ENCODE measurements around the gene CASTOR2. TPM values are rescaled to one million over a fixed set of nuclear protein-coding genes. Genes with fewer than 3 reads are reported as not detected.
"Not testable (repeated sequence)": the region's sequence is repeated elsewhere in the genome, so short reads cannot be mapped to it uniquely, and the experiment has no call there.

CASTOR2 gene
- total RNA-seq = 10 to 100 TPM in 3 of 4 donors, 1 to 10 TPM in 1; 6.6 to 36.8 (median 23.2) TPM

DNA sequence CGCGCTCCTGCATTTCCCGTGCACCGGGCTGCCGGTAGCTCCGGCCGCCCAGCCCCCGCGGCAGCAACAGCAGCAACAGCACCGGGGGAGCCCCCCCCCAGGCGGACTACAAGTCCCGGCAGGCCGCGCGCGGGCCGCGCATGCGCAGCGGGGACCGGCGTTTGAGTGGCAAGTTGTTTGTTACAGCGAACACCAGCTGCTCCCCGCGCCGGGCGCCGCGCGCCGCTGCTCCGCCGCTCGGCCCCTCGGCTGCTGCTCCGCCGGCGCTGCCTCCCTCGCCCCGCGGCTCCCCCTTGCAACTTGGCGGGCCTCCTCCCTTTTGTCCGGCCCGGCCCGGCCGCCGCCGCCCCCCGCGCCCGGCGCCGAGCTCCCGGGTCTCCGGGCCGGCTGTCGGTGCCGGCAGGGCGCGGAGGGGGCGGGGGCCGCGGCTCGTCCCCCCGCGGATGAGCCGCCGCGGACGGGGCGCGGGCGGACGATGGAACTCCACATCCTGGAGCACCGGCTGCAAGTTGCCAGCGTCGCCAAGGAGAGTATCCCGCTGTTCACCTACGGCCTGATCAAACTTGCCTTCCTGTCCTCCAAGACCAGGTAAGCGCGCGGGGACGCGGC, at the start of gene CASTOR2:
Gene CASTOR2 (plus strand): TSS at position 195 of the 609 bp plus-strand sequence. CDS start 281 bp downstream, at position 476.
- peak in 2 of 3 donors; percentile 48 to 80 for DNase-seq
- not testable (repeated sequence) for H3K27ac ChIP-seq, H3K27me3 ChIP-seq, H3K36me3 ChIP-seq, H3K4me1 ChIP-seq, H3K9me3 ChIP-seq
- peak within 1 kb of the TSS in 2 of 4 donors; percentile 14 to 31 for H3K4me3 ChIP-seq

GRCh38 chr7:74922321-74922890, 42.1 kb upstream of the CASTOR2 start:
- H3K36me3 ChIP-seq, H3K27me3 ChIP-seq, H3K4me1 ChIP-seq, H3K27ac ChIP-seq, DNase-seq, H3K4me3 ChIP-seq, H3K9me3 ChIP-seq: not testable (repeated sequence)

DNA sequence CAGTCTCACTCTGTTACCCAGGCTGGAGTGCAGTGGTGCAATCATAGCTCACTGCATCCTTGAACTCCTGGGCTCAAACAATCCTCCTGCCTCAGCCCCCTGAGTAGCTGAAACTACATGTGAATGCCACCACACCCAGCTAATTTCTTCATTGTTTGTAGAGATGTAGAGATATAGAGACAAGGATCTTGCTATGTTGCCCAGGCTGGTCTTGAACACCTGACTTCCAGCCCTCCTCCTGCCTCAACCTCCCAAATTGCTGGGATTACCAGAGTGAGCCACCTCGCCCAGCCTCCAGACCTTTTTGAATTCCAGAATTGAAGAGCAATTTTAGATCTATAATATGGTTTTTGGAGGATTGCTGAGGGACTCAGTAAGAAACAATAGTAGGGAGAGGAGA, 40.9 kb upstream of the CASTOR2 start:
- H3K4me1 ChIP-seq, H3K9me3 ChIP-seq, H3K36me3 ChIP-seq, DNase-seq, H3K4me3 ChIP-seq, H3K27ac ChIP-seq, H3K27me3 ChIP-seq: not testable (repeated sequence)

- not testable (repeated sequence) for H3K36me3 ChIP-seq, H3K9me3 ChIP-seq, H3K4me1 ChIP-seq, DNase-seq, H3K4me3 ChIP-seq, H3K27ac ChIP-seq, H3K27me3 ChIP-seq
Measured at GRCh38 chr7:74926968-74927367, 37.5 kb upstream of the CASTOR2 start.

DNA sequence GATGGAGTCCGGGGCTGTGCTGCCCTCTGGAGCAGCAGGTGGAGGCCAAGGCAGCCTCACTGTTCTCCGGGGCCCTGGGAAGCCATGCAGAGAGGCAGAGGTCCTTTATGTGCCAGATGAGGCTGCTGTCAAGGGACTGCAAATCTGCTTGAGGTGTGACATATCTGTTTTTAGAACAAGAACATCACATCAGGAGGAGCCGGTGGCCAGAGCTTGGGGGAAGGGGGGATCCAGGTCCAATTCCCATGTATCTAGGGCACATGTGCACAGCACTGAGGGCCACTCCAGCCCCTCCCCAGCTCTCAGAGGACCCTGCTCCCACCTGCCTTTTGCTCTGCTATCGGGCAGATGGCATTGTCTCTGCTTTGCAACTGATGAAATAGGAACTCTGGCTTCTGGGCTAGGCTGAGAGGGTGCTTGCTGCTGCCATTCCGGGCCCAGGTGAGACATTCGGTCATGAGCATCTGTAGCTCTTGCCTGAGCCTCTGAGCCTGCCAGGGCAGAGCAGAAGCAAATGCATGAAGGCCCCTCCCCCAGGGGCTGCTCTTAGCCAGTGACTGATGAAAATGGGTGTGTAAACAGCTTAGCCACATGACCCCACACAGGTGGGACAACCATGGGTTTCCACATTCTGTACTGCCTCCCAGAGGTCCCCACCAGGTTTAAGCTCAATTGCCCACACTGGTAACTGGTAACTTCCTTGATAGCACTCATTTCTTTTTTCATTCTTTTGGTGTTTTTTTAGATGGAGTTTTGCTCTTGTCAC, 32.8 kb upstream of the CASTOR2 start:
- not testable (repeated sequence) for H3K27ac ChIP-seq, H3K27me3 ChIP-seq, H3K9me3 ChIP-seq, H3K4me1 ChIP-seq, H3K4me3 ChIP-seq, DNase-seq, H3K36me3 ChIP-seq

- not testable (repeated sequence) for H3K27me3 ChIP-seq, H3K9me3 ChIP-seq, DNase-seq, H3K4me1 ChIP-seq, H3K27ac ChIP-seq, H3K4me3 ChIP-seq, H3K36me3 ChIP-seq
Measured at GRCh38 chr7:74939429-74939828, 25.1 kb upstream of the CASTOR2 start.

DNA sequence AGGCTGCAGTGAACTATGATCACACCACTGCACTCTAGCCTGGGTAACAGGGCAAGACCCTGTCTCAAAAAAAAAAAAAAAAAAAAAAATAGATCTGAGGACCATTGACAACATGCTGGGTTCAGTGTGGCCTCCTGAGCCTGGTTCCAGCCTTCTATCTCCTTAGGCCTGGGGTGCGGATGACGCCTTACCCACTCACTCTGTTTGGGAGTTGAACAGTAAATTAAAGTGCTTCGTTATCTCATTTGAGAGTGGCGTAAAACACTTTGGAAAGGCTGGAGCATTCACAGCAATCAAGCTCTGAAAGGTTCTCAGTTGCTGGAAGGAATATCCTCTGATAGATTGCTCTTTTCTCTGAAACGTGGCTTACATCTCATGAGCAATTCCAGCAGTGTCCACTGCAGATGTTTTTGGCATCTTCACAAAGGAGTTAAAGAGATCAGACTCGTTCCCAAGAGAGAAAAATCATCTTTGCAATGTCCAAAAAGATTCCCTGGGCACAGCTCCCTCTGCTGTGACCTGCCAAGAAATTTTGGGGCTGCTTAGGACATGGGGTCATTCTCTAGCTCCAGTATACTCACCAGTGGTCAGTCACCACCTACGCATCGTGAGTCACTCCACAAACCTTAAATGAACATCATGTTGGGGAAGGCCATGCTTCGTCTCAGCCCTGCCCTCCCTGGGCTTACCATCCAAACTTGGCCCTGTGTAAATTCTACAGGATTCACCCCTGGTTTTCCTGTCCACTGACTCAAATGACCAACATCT, 23.0 kb upstream of the CASTOR2 start:
- H3K9me3 ChIP-seq, H3K4me1 ChIP-seq, H3K4me3 ChIP-seq, DNase-seq, H3K36me3 ChIP-seq, H3K27ac ChIP-seq, H3K27me3 ChIP-seq: not testable (repeated sequence)

DNA sequence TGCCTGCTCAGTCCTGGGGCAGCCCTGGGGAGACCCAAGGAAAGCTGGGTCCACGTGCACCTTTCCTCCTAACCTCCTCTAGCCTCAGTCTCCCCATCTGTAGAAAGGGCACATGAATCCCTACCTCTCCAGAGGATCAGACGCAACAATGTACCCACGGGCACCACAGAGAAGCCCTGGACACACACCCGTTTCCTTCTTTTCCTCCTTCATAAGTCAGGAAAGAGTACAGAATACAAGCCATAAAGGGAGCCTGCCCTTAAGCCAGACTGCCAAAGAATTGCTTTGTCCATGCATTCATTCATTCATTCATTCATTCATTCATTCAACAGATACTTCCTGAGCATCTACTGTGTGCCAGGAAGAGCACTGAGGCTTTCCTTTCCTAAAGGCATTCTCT, 20.6 kb upstream of the CASTOR2 start:
- H3K9me3 ChIP-seq, H3K4me3 ChIP-seq, H3K27me3 ChIP-seq, H3K36me3 ChIP-seq, H3K27ac ChIP-seq, DNase-seq, H3K4me1 ChIP-seq: not testable (repeated sequence)

DNA sequence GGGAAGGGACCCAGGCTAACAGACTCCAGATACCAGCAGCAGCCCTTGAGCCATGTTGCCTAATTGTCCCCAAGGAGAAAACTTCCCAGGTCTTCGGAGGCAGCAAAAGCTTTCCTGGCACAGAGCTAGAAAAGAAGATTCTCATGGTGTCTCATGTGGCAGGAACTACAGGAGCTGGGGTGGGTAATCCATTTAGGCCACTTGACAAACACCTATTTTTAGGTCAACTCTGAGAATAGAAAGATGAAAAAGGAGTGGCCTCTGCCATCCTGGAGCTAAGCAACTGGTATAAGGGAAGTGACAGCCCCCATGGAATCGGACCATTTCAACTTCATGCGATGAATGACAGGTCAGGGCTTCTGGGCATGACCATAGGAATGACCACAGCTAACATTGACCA, 16.8 kb upstream of the CASTOR2 start:
- H3K27ac ChIP-seq, DNase-seq, H3K9me3 ChIP-seq, H3K4me3 ChIP-seq, H3K4me1 ChIP-seq, H3K27me3 ChIP-seq, H3K36me3 ChIP-seq: not testable (repeated sequence)

GRCh38 chr7:74953774-74954173, 10.7 kb upstream of the CASTOR2 start:
- H3K4me1 ChIP-seq, H3K27me3 ChIP-seq, H3K4me3 ChIP-seq, H3K9me3 ChIP-seq, H3K27ac ChIP-seq, DNase-seq, H3K36me3 ChIP-seq: not testable (repeated sequence)

DNA sequence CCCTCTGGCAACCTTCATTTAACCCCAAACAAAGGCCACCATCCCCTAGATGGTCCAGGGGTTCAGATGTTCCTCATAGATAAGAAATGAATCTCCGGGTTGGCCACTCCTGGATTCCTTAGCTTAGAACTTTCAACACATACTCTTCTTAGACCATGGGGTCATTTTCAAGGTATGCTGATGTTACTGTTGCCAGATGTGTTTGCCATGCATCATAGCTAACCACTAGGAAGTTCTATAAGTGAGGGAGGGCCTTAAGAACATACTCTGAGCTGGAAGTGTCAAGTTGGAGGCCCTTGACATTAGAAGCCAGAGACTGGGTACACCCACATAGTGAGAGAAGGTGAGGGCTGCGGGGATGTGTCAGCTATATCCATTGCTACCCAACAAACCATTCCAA, 6.2 kb upstream of the CASTOR2 start:
- not testable (repeated sequence) for H3K4me1 ChIP-seq, H3K9me3 ChIP-seq, DNase-seq, H3K36me3 ChIP-seq, H3K27me3 ChIP-seq, H3K27ac ChIP-seq, H3K4me3 ChIP-seq

- not testable (repeated sequence) for H3K27me3 ChIP-seq, H3K27ac ChIP-seq, H3K36me3 ChIP-seq, DNase-seq, H3K4me1 ChIP-seq, H3K9me3 ChIP-seq
- H3K4me3 ChIP-seq = peak overlapping the region in 2 of 4 donors; percentile 14 to 31
Measured at GRCh38 chr7:74963704-74964510, 598 bp upstream of the CASTOR2 start.

DNA sequence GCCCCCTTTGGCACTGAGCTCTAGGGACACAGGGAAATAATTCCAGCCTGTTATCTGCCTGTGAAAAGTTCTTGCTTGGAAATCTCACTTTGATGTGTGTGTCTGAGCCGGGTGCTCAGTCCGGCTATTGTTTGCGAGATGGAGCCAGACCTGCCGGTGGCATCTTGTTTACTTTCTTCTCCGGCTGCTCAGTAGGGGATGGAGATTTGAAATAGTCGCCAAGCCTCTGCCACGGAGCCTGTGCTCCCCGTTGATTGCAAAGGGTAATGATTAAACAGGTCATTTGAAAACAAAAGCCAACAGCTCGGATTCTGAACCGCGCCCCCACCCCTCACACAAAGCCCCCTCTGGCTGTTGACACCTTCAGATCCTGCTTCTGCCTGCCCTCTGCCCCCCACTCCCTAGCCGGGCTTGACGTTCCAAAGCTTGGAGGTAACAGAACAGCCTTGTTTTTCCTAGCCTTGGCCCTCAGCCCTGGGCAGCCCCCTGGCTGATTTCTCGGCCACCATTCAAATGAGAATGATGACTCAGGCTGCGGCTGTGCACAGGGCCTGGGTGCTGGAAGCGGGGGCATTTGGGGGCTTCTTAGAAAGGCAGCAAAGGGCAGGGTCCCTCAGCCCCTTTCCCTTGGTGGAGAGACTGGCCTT, 1.8 kb downstream of the CASTOR2 start:
- not testable (repeated sequence) for H3K4me3 ChIP-seq, H3K27ac ChIP-seq, H3K9me3 ChIP-seq, DNase-seq, H3K4me1 ChIP-seq, H3K36me3 ChIP-seq, H3K27me3 ChIP-seq

- H3K4me3 ChIP-seq, H3K27me3 ChIP-seq, H3K27ac ChIP-seq, H3K9me3 ChIP-seq, H3K36me3 ChIP-seq, H3K4me1 ChIP-seq, DNase-seq: not testable (repeated sequence)
Measured at GRCh38 chr7:74966909-74967308, 2.4 kb downstream of the CASTOR2 start.
